CD4-positive, alpha-beta T cell (primary cell): ENCODE data around the gene SLC47A2. TPM values are rescaled to one million over a fixed set of nuclear protein-coding genes. Genes with fewer than 3 reads are reported as not detected.

Source experiments
- ATAC-seq: fragments of 200-7000 bp; cut with Tn5 transposase; one replicate; pipeline ENCODE4 v1.10.0; 2022; ENCODE audit warnings: mild to moderate bottlenecking; ENCODE audit not compliant: poor library complexity
- CTCF ChIA-PET: fragments of 350-600 bp; sonication (Branson Sonifier 250); formaldehyde crosslinking; loops from one replicate; lab custom pipeline; 2021; ENCODE audit warnings: antibody characterized with exemption, inconsistent platforms; lab: Charles Lee
- POLR2A ChIA-PET: fragments of 350-600 bp; sonication (Branson Sonifier 250); formaldehyde crosslinking; loops from one replicate; lab custom pipeline; 2021; ENCODE audit warnings: antibody characterized with exemption, inconsistent platforms; lab: Charles Lee
- DNase-seq, 14 experiments: peaks; one replicate each; pipeline ENCODE4 v3.0.0-alpha.2; 2013 to 2020; ENCODE audit warnings: mixed read lengths in 2 of 14
- H3K27ac ChIP-seq, 2 donors: one replicate each; pipeline versions ENCODE4 v1.5.1 to v1.7.0; 2013; ENCODE audit warnings: low read length in 2 of 2, low read depth in 1 of 2, mild to moderate bottlenecking in 1 of 2
- H3K27me3 ChIP-seq, 2 experiments: 1 replicate in 1 of 2; 2 replicates in 1 of 2; pipeline versions ENCODE4 v1.6.1 to v1.7.0; 2013; ENCODE audit warnings: low read length in 2 of 2, control low read depth in 1 of 2, mild to moderate bottlenecking in 1 of 2, moderate library complexity in 1 of 2; ENCODE audit not compliant: insufficient read depth in 2 of 2, control insufficient read depth in 1 of 2
- H3K36me3 ChIP-seq: one replicate; pipeline ENCODE4 v1.6.1; 2013; ENCODE audit warnings: low read length, control low read depth; ENCODE audit not compliant: insufficient read depth
- H3K4me1 ChIP-seq: one replicate; pipeline ENCODE4 v1.6.1; 2013; ENCODE audit warnings: low read length, control low read depth; ENCODE audit not compliant: insufficient read depth
- H3K4me3 ChIP-seq: one replicate; pipeline ENCODE4 v1.5.1; 2013; ENCODE audit warnings: mild to moderate bottlenecking, low read length, moderate library complexity
- H3K9me3 ChIP-seq, 2 experiments: 1 replicate in 1 of 2; 2 replicates in 1 of 2; pipeline versions ENCODE4 v1.6.1 to v1.7.0; 2013; ENCODE audit warnings: low read length in 2 of 2, mild to moderate bottlenecking in 2 of 2, control low read depth in 1 of 2, moderate library complexity in 1 of 2; ENCODE audit not compliant: control insufficient read depth in 1 of 2, insufficient read depth in 1 of 2
- H3K27ac Mint-ChIP-seq: one replicate; pipeline ENCODE4 v1.8.0; 2020; ENCODE audit warnings: mixed read lengths
- H3K27me3 Mint-ChIP-seq: one replicate; pipeline ENCODE4 v1.8.0; 2021; ENCODE audit warnings: mixed read lengths
- H3K36me3 Mint-ChIP-seq: one replicate; pipeline ENCODE4 v1.8.0; 2021; ENCODE audit warnings: low read depth, mixed read lengths
- H3K4me1 Mint-ChIP-seq: one replicate; pipeline ENCODE4 v1.8.0; 2021; ENCODE audit warnings: low read depth, mixed read lengths
- H3K4me3 Mint-ChIP-seq: one replicate; pipeline ENCODE4 v1.8.0; 2020; ENCODE audit warnings: mild to moderate bottlenecking, mixed read lengths
- H3K9me3 Mint-ChIP-seq: one replicate; pipeline ENCODE4 v1.8.0; 2020; ENCODE audit warnings: mixed read lengths
- intact Hi-C, 2 experiments: fragments of 100-400 bp; cut with DNase I in 1 of 2; cut with micrococcal nuclease in 1 of 2; formaldehyde crosslinking; loops; one replicate each; pipeline versions ENCODE4 v1.15.1 to v1.9.0; 2023 to 2025; cut with DNase I, micrococcal nuclease
- total RNA-seq, 174 experiments: library from RNA in 2 of 174; stranded (reverse) in 2 of 174; gene quantifications; one replicate each; pipeline ENCODE4 v1.2.3 and lab custom pipeline; 2021 to 2026
- TF ChIP-seq, protein P1 (sequence below): fragments of 200-600 bp; IDR thresholded peaks from one replicate; pipeline ENCODE4 v1.8.0; 2022; ENCODE audit warnings: antibody characterized with exemption, mild to moderate bottlenecking

Gene SLC47A2
- total RNA-seq, 2 experiments from 2014 or later, result not detected

DNA sequence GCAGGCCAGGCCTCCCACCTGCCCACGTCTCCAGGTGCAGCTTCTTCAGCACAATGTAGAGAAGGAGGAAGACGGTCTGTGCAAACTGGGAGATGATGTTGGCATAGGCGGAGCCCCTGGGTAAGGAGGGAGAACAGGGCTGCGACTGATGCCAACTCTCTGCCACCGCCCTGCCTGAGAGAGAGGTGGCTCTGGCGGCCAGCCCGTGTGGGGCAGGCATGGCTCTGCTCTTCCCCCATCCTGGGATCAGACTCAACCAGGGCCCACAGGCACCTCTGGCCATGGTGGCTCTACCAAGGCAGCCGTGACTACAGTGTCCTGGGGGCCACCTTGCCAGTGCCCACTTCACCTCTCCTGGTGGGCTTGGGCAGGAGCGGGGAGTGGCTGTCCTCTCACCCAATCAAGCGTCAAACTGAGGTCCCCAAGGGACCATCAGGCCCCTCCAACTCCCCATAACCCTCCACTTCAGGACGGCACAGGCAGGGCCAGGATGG, 8.6 kb downstream of the SLC47A2 start:
- no peaks in the 10 kb centered on the region for H3K4me1 Mint-ChIP-seq
- CTCF ChIA-PET, result no interaction called here
- Histone ChIP-seq H3K4me1 (no peaks in the 10 kb centered on the region), H3K9me3 (no peaks in the 10 kb centered on the region), H3K4me3 (no peak overlapping the region), H3K27me3 (no peaks in the 10 kb centered on the region), H3K27ac (no peak overlapping the region), H3K36me3 (no peaks in the 10 kb centered on the region)
- DNase-seq (no peak), ATAC-seq (no peak)
- H3K27me3 Mint-ChIP-seq, result no peaks in the 10 kb centered on the region
- H3K9me3 Mint-ChIP-seq, result no peaks in the 10 kb centered on the region
- intact Hi-C loops, result no loop called here
- no peak overlapping the region for H3K27ac Mint-ChIP-seq
- POLR2A ChIA-PET, result no interaction called here
- TF ChIP-seq, protein P1, sequence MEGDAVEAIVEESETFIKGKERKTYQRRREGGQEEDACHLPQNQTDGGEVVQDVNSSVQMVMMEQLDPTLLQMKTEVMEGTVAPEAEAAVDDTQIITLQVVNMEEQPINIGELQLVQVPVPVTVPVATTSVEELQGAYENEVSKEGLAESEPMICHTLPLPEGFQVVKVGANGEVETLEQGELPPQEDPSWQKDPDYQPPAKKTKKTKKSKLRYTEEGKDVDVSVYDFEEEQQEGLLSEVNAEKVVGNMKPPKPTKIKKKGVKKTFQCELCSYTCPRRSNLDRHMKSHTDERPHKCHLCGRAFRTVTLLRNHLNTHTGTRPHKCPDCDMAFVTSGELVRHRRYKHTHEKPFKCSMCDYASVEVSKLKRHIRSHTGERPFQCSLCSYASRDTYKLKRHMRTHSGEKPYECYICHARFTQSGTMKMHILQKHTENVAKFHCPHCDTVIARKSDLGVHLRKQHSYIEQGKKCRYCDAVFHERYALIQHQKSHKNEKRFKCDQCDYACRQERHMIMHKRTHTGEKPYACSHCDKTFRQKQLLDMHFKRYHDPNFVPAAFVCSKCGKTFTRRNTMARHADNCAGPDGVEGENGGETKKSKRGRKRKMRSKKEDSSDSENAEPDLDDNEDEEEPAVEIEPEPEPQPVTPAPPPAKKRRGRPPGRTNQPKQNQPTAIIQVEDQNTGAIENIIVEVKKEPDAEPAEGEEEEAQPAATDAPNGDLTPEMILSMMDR, result no peak
- H3K4me3 Mint-ChIP-seq, result no peak overlapping the region
- no peaks in the 10 kb centered on the region for H3K36me3 Mint-ChIP-seq

DNA sequence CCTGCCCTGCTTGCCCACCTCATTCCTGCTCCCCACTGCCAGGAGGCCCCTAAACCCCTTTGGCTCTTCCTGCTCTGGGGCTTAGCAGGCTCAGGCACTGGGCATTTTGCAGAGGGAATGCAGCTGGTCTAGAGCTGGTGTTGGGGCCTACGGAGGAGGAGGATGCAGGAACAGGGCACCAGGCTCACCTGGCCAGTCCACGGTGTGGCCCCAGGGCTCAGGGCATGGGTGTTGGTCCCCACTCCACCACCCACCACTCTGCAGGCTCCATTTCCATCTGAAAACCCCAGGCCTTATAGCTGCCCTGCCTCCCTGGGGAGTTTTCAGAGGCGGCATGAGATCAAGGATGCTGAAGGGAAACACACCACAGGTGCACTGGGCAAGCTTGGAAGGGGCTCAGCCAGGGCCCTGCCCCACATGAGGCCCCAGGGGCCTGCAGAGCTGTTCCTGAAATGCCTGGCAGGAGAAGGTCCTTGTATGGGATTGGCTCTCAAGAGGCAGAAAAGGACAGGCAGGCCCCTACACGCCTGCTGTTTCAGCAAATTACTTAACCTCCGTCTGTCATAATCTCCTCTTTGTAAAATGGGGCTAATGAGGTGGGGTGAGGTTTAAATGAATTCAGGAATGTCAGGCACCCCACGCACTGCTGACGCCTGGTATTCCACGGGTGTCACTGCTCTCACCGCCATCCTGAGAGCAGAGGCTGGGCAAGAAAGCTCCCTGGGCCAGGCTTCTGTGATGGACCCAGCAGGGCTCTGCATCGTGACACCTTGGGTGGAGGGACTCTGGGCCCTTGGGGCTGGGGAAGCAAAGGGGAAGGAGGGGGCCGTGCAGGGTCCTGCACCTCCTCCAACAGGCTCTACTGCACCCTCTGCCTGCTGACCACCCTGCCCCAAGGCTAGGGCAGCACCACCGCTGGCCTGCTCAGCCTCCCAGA, 9.3 kb downstream of the SLC47A2 start:
- Mint-ChIP-seq H3K27me3 (no peaks in the 10 kb centered on the region), H3K27ac (no peak overlapping the region), H3K4me1 (no peaks in the 10 kb centered on the region), H3K36me3 (no peaks in the 10 kb centered on the region), H3K9me3 (no peaks in the 10 kb centered on the region), H3K4me3 (no peak overlapping the region)
- H3K27me3 ChIP-seq, result no peaks in the 10 kb centered on the region
- TF ChIP-seq, protein P1, result no peak
- ChIA-PET POLR2A (no interaction called here), CTCF (no interaction called here)
- H3K4me3 ChIP-seq, result no peak overlapping the region
- no peaks in the 10 kb centered on the region for H3K9me3 ChIP-seq
- intact Hi-C loops, result no loop called here
- H3K4me1 ChIP-seq, result no peaks in the 10 kb centered on the region
- ATAC-seq (no peak), DNase-seq (no peak)
- H3K27ac ChIP-seq, result no peak overlapping the region
- no peaks in the 10 kb centered on the region for H3K36me3 ChIP-seq

DNA sequence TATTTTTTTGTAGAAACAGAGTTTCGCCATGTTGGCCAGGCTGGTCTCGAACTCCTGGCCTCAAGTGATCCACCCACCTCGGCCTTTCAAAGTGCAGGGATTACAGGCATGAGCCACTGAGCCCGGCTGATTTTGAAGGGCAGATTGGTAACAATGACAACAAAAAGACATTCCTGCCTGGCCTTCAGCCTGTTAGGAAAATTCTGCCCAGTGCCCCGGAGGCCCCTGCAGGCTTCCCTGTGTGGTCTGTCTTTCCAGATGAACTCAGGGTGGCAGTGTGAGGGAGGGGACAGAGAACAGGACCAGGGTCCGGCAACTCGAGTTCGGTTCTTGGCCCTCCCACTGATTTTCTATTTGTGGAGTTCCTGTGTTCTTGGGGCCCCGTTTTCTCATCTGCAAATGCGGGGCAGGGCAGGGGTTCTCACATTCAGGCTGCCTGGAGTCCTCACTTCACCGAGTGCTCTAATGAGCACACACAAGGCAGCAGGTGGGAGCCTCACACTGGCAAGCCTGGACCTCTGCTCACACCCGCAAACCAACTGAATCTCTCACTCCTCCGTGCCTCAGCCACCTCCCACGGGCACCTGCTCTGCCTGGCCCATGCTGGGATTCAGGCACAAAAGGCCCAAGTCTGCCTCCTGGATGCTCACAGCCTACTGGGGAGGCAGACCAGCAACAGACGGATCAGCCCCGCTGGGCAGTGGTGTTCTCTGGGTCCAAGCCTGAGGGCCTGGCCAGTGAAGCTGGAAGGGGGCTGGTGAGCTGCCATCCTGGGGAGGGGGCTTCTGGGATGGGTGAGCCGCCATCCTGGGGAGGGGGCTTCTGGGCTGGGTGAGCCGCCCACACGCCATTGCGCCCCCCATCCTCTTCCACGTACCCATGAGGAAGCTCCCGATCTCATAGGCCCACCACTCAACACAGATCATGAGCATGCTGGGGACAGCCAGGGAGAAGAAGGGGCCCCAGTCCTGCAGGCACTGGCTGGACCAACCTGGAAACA, 10.3 kb downstream of the SLC47A2 start:
- DNase-seq (no peak), ATAC-seq (no peak)
- intact Hi-C loops, result no loop called here
- ChIA-PET CTCF (no interaction called here), POLR2A (no interaction called here)
- Mint-ChIP-seq H3K36me3 (no peaks in the 10 kb centered on the region), H3K4me1 (no peaks in the 10 kb centered on the region), H3K4me3 (no peak overlapping the region), H3K9me3 (no peaks in the 10 kb centered on the region), H3K27ac (no peak overlapping the region), H3K27me3 (no peaks in the 10 kb centered on the region)
- TF ChIP-seq, protein P1, result no peak
- Histone ChIP-seq H3K36me3 (no peaks in the 10 kb centered on the region), H3K4me1 (no peaks in the 10 kb centered on the region), H3K27ac (no peak overlapping the region), H3K27me3 (no peaks in the 10 kb centered on the region), H3K4me3 (no peak overlapping the region), H3K9me3 (no peaks in the 10 kb centered on the region)
